ENCODE data around the gene ZBTB2. TPM values are rescaled to one million over a fixed set of nuclear protein-coding genes. Genes with fewer than 3 reads are reported as not detected.

The ZBTB2 gene
- polyA plus RNA-seq, 1 experiment = 14.7 TPM

DNA sequence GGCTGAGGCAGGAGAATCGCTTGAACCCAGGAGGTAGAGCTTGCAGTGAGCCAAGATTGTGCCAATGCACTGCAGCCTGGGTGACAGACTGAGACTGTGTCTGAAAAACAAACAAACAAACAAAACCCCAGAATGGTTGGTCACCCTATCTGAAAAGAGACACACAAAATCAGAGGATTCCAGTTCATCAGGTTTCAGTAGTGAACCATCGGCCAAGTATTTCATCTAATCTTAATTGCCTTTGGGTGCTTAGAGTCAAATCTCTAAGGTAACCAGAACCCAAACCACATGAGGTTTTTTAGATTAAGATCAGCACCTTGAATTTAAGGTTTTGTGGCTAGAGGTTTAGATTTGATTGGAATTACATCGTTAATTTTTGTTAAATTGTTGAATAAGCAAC is 8.3 kb upstream of the ZBTB2 start:
- POLR2A ChIA-PET = no interaction called here

DNA sequence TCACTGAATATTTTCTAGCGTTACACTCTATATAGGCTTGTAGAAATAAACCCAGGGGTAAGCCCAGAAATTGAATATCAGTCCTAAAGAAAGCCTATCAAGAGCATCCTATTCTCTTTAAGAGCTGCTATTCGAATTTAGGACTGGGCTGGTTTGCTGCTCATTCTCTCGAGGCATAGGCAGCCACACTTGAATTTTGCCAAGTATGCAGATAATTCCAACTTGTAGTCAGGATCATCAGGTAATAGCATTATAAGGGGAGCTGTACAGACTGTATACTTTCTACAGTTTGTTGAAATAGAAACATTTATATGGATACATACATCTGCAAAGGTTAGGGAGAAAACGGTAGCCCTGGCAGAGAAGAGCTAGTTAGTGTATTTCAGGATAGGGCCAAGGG is 2.1 kb upstream of the ZBTB2 start:
- no peak for DNase-seq (ENCODE audit: low read depth)
- TF ChIP-seq, protein P1, sequence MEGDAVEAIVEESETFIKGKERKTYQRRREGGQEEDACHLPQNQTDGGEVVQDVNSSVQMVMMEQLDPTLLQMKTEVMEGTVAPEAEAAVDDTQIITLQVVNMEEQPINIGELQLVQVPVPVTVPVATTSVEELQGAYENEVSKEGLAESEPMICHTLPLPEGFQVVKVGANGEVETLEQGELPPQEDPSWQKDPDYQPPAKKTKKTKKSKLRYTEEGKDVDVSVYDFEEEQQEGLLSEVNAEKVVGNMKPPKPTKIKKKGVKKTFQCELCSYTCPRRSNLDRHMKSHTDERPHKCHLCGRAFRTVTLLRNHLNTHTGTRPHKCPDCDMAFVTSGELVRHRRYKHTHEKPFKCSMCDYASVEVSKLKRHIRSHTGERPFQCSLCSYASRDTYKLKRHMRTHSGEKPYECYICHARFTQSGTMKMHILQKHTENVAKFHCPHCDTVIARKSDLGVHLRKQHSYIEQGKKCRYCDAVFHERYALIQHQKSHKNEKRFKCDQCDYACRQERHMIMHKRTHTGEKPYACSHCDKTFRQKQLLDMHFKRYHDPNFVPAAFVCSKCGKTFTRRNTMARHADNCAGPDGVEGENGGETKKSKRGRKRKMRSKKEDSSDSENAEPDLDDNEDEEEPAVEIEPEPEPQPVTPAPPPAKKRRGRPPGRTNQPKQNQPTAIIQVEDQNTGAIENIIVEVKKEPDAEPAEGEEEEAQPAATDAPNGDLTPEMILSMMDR (IDR thresholded peaks at IDR 0.05; ENCODE audit: insufficient read depth, low read depth, low read length) = no peak
- no peaks in the 10 kb centered on the region for H3K27me3 ChIP-seq (ENCODE audit: control insufficient read depth, insufficient read depth, low read length)
- H3K4me3 ChIP-seq (ENCODE audit: low read depth, low read length) = no peak overlapping the region
- no peaks in the 10 kb centered on the region for H3K36me3 ChIP-seq (ENCODE audit: control insufficient read depth, insufficient read depth, low read length)
- ChIA-PET CTCF (interaction anchor here (1.8 kb wide), 1 partner anchor 13 kb away, joined by 12 read pairs; no protein-coding TSS in a partner anchor), POLR2A (interaction anchor here (0.5 kb wide), 1 partner anchor 36 kb away, joined by 5 read pairs; no protein-coding TSS in a partner anchor)

More for the DNA sequence above, 8.3 kb upstream of the ZBTB2 start:
- H3K36me3 ChIP-seq (ENCODE audit: control insufficient read depth, insufficient read depth, low read length) = peaks cover 1% of the 10 kb centered on the region; the same call in 1 of the 2 replicates
- H3K4me3 ChIP-seq (ENCODE audit: low read depth, low read length) = no peak overlapping the region
- no peaks in the 10 kb centered on the region for H3K27me3 ChIP-seq (ENCODE audit: control insufficient read depth, insufficient read depth, low read length)
- DNase-seq (ENCODE audit: low read depth) = no peak
- TF ChIP-seq, protein P1 (IDR thresholded peaks at IDR 0.05; ENCODE audit: insufficient read depth, low read depth, low read length) = no peak
- CTCF ChIA-PET = no interaction called here

DNA sequence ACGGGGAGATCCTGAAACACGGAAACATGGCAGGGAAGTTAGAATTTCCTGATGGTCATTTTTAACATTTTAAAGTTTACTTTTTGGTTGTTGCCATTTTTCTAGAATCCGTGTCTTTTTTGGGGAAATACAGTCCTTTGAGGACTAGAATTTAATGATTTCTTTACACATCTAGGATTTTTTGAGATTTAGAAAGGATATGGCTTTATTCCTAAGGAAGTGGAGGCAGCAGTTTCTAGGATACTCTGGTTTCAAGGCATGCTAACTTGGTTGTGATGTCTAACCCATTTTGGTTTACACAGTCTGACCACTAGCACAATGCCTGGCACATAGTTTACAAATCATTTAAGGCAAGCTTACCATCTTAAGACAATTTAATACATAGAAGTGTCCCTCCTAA is 1.1 kb upstream of the ZBTB2 start:
- ChIA-PET POLR2A (no interaction called here), CTCF (interaction anchor here (1.8 kb wide), 1 partner anchor 14 kb away, joined by 12 read pairs; no protein-coding TSS in a partner anchor)
- Histone ChIP-seq H3K27me3 (ENCODE audit: control insufficient read depth, insufficient read depth, low read length) (no peaks in the 10 kb centered on the region), H3K36me3 (ENCODE audit: control insufficient read depth, insufficient read depth, low read length) (no peaks in the 10 kb centered on the region), H3K4me3 (ENCODE audit: low read depth, low read length) (peak overlapping the region; percentile 73)
- DNase-seq (ENCODE audit: low read depth) = no peak
- TF ChIP-seq, protein P1 (IDR thresholded peaks at IDR 0.05; ENCODE audit: insufficient read depth, low read depth, low read length) = no peak

DNA sequence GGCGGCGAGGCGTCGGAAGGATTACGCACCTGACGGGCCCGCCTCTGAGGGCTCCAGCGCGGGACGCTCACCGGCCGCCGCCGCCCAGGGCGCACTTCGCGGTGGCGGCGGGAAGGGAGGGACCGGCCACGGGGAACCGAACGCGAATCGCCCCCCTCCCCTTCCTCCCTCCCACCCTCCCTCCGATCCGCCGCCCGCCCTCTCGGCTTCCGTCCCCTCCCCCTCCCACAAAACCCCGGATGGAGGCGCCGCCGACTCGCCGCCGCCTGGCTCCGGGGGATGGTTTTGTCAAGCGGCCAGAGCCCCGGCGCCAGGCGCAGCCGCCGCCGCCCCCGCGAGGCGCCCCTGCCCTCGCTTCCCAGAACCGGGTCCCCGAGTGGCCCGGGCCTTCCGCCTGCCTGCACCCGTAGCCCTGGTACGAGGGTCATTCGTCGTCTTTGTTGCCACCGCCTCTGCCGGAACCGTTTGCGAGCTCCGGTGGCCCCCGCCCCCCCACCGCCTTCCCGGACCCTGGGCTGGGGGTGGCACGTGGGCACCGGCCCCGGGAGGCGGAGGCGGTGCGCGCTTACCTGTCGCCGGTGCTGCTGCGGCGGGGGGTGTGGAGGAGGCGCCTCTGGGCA is 398 bp downstream of the ZBTB2 start:
- POLR2A ChIA-PET = interaction anchor here (0.7 kb wide), 1 partner anchor 511 kb away, joined by 3 read pairs; no protein-coding TSS in a partner anchor
- CTCF ChIA-PET = no interaction called here
- Histone ChIP-seq H3K36me3 (ENCODE audit: control insufficient read depth, insufficient read depth, low read length) (no peaks in the 10 kb centered on the region), H3K4me3 (ENCODE audit: low read depth, low read length) (peak overlapping the region; percentile 73), H3K27me3 (ENCODE audit: control insufficient read depth, insufficient read depth, low read length) (no peaks in the 10 kb centered on the region)
- TF ChIP-seq, protein P1 (IDR thresholded peaks at IDR 0.05; ENCODE audit: insufficient read depth, low read depth, low read length) = no peak
- no peak for DNase-seq (ENCODE audit: low read depth)

DNA sequence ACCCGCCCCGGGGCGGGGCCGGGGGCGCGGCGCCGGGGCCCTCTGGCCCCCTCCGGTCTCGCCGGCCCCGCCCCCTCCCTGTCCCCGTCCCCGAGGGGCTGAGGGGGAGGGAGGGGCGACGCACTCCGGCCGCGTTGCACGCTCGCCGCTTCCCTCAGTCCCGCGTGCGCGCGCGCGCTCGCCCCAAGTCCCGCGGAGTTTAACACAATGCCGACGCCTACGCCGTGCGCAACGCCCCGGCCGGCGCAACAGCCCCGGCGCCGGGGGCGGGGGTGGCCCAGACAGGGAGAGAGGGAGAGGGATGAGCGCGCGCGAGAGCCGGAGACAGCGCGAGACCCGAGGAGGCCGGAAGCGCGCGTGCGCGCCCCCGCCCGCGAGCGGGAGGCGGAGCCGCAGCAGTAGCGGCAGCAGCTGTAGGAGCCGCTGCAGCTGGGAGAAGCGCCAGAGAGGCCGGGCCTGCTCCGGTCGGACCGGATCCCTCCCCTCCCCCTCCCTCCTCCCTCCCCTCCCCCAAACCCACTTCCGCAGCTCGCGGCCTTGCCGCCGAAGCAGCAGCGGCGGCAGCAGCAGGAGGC is 996 bp downstream of the ZBTB2 start:
- Histone ChIP-seq H3K27me3 (ENCODE audit: control insufficient read depth, insufficient read depth, low read length) (no peaks in the 10 kb centered on the region), H3K36me3 (ENCODE audit: control insufficient read depth, insufficient read depth, low read length) (no peaks in the 10 kb centered on the region), H3K4me3 (ENCODE audit: low read depth, low read length) (peak overlapping the region; percentile 73)
- POLR2A ChIA-PET = interaction anchor here (0.6 to 0.7 kb wide), 2 partner anchors 92 to 510 kb away, joined by 3 read pairs; no protein-coding TSS in a partner anchor
- TF ChIP-seq, protein P1 (IDR thresholded peaks at IDR 0.05; ENCODE audit: insufficient read depth, low read depth, low read length) = no peak
- CTCF ChIA-PET = interaction anchor here (0.6 to 1.2 kb wide), 2 partner anchors 11 to 76 kb away, joined by 3 read pairs; no protein-coding TSS in a partner anchor
- DNase-seq (ENCODE audit: low read depth) = peak; percentile 92

All from BJ (cell line).